Panc1 (cell line): Measurements from ENCODE around the gene ACSL5. TPM values are rescaled to one million over a fixed set of nuclear protein-coding genes. Genes with fewer than 3 reads are reported as not detected.

Experiments
- total RNA-seq: library from RNA; stranded (reverse); gene quantifications from one replicate; pipeline ENCODE4 v1.2.1, GENCODE V29; 2021; ENCODE audit not compliant: unreplicated experiment

ACSL5 gene
- total RNA-seq, 1 experiment from 2014 or later = 2.4 TPM

Other genes starting within 250 kb of the ACSL5 start
- 8.0 TPM for gene GPAM, start 190.4 kb upstream of the ACSL5 start, total RNA-seq
- gene TECTB, start 90.7 kb upstream of the ACSL5 start, total RNA-seq = not detected
- gene ZDHHC6, start 72.8 kb downstream of the ACSL5 start, total RNA-seq = 40.3 TPM
- gene VTI1A, start 73.1 kb downstream of the ACSL5 start, total RNA-seq = 36.3 TPM